Thyroid gland (tissue), 4 donors: ENCODE measurements around the gene RUNX2. TPM values are rescaled to one million over a fixed set of nuclear protein-coding genes. Genes with fewer than 3 reads are reported as not detected.

Experiments used
- DNase-seq, 2 donors: peaks; one replicate each; pipeline ENCODE4 v3.0.0-alpha.2; 2019
- H3K27ac ChIP-seq, 3 donors: fragments of 200-600 bp; sonication (generic); 1 replicate in 2 of 3; 2 replicates in 1 of 3; pipeline ENCODE4 v1.5.1; 2016 to 2019; ENCODE audit warnings: mild to moderate bottlenecking in 1 of 3, moderate library complexity in 1 of 3
- H3K27me3 ChIP-seq: fragments of 200-600 bp; sonication (generic); one replicate; pipeline ENCODE4 v1.5.1; 2019
- H3K36me3 ChIP-seq, 2 donors: fragments of 200-600 bp; sonication (generic); one replicate each; pipeline ENCODE4 v1.5.1; 2016 to 2019
- H3K4me1 ChIP-seq, 2 donors: fragments of 200-600 bp; sonication (generic); one replicate each; pipeline ENCODE4 v1.5.1; 2017 to 2019
- H3K4me3 ChIP-seq, 3 donors: fragments of 200-600 bp; sonication (generic); replicated peaks in 1 of 3; 1 replicate in 2 of 3; 2 replicates in 1 of 3; pipeline ENCODE4 v1.5.1; 2016; ENCODE audit warnings: mild to moderate bottlenecking in 1 of 3
- H3K9me3 ChIP-seq: fragments of 200-600 bp; sonication (generic); one replicate; pipeline ENCODE4 v1.5.1; 2017
- POLR2A ChIP-seq, 2 donors: fragments of 450-650 bp; IDR thresholded peaks; one replicate each; pipeline ENCODE4 v1.6.1; 2017; ENCODE audit warnings: antibody characterized with exemption in 2 of 2, mild to moderate bottlenecking in 2 of 2, moderate library complexity in 1 of 2
- WGBS, 2 donors: methylation state at CpG; one replicate each; pipeline ENCODE4 v1.1.5; 2017; 5-methylcytosine and 5-hydroxymethylcytosine counted together
- intact Hi-C: fragments of 100-400 bp; cut with DNase I; formaldehyde crosslinking; loops from one replicate; pipeline ENCODE4 v1.15.1; 2023
- total RNA-seq, 4 donors: library from RNA; depleted of rRNA; stranded (reverse); fragments of >200 nt; gene quantifications; one replicate each; pipeline ENCODE4 v1.2.3, GENCODE V29; 2016
- TF ChIP-seq, protein P1 (sequence below), 6 experiments: fragments of 200-600 bp in 3 of 6; fragments of 450-650 bp in 3 of 6; sonication (generic) in 3 of 6; IDR thresholded peaks; one replicate each; pipeline ENCODE4 v1.5.1; 2016 to 2019; ENCODE audit warnings: antibody characterized with exemption in 6 of 6, mild to moderate bottlenecking in 2 of 6, inconsistent platforms in 1 of 6, moderate library complexity in 1 of 6

Gene RUNX2
- total RNA-seq, 4 donors from 2014 or later: 1.6 to 4.2 (median 2.7) TPM

- Histone ChIP-seq H3K36me3 (no peaks in the 10 kb centered on the region), H3K4me1 (peaks cover 0 to 3% of the 10 kb centered on the region in 2 donors), H3K4me3 (no peak overlapping the region), H3K27me3 (no peaks in the 10 kb centered on the region), H3K9me3 (no peaks in the 10 kb centered on the region), H3K27ac (no peak overlapping the region)
- 86 to 87% methylated on average over 4 of the region's 4 CpGs for WGBS, 2 donors
- intact Hi-C loops: no loop called here
- TF ChIP-seq, protein P1, sequence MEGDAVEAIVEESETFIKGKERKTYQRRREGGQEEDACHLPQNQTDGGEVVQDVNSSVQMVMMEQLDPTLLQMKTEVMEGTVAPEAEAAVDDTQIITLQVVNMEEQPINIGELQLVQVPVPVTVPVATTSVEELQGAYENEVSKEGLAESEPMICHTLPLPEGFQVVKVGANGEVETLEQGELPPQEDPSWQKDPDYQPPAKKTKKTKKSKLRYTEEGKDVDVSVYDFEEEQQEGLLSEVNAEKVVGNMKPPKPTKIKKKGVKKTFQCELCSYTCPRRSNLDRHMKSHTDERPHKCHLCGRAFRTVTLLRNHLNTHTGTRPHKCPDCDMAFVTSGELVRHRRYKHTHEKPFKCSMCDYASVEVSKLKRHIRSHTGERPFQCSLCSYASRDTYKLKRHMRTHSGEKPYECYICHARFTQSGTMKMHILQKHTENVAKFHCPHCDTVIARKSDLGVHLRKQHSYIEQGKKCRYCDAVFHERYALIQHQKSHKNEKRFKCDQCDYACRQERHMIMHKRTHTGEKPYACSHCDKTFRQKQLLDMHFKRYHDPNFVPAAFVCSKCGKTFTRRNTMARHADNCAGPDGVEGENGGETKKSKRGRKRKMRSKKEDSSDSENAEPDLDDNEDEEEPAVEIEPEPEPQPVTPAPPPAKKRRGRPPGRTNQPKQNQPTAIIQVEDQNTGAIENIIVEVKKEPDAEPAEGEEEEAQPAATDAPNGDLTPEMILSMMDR (IDR thresholded peaks at IDR 0.05): no peak
- TF ChIP-seq POLR2A (IDR thresholded peaks at IDR 0.05): no peak
- DNase-seq: no peak
Measured at GRCh38 chr6:45454008-45454911, 126.1 kb downstream of the RUNX2 start.

DNA sequence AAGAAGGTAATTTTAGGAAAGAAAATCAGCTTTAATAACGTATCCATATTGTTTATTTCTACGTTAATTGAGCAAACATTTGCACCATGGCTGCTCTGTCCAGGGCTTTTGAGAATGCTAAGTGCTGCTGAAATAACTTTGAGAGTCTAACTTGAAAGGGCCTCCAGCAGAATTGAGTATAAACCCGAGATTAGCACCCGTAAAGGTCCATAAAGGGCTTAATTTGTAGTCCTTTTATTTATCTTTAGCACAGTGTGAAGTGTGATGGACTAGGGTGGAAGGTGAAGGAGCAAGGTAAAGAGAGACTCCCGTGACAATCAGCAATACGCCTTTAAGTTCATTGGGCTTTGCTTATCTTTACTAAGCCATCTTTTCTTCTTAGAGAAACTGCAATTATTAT is 127.3 kb downstream of the RUNX2 start:
- 53 to 60% methylated on average over 6 of the region's 6 CpGs for WGBS, 2 donors
- H3K27me3 ChIP-seq: no peaks in the 10 kb centered on the region
- H3K9me3 ChIP-seq: no peaks in the 10 kb centered on the region
- H3K4me3 ChIP-seq: no peak overlapping the region
- intact Hi-C loops: no loop called here
- H3K4me1 ChIP-seq: peaks cover 0 to 3% of the 10 kb centered on the region in 2 donors
- H3K36me3 ChIP-seq: no peaks in the 10 kb centered on the region
- DNase-seq: no peak
- no peak overlapping the region for H3K27ac ChIP-seq
- TF ChIP-seq, protein P1 (IDR thresholded peaks at IDR 0.05): no peak
- no peak for TF ChIP-seq POLR2A (IDR thresholded peaks at IDR 0.05)

GRCh38 chr6:45457141-45457540 is 129.0 kb downstream of the RUNX2 start:
- peaks cover 0 to 3% of the 10 kb centered on the region in 2 donors for H3K4me1 ChIP-seq

GRCh38 chr6:45458672-45459071 is 130.5 kb downstream of the RUNX2 start:
- no peaks in the 10 kb centered on the region for H3K36me3 ChIP-seq
- H3K4me3 ChIP-seq: no peak overlapping the region
- peaks cover 0 to 3% of the 10 kb centered on the region in 2 donors for H3K4me1 ChIP-seq
- no peak for DNase-seq
- intact Hi-C loops: no loop called here
- no peak overlapping the region for H3K27ac ChIP-seq
- no peak for TF ChIP-seq POLR2A (IDR thresholded peaks at IDR 0.05)
- TF ChIP-seq, protein P1 (IDR thresholded peaks at IDR 0.05): no peak
- WGBS, 2 donors: 88 to 94% methylated on average over 2 of the region's 2 CpGs
- no peaks in the 10 kb centered on the region for H3K27me3 ChIP-seq
- H3K9me3 ChIP-seq: no peaks in the 10 kb centered on the region

More at GRCh38 chr6:45457141-45457540, 129.0 kb downstream of the RUNX2 start:
- Histone ChIP-seq H3K27me3 (no peaks in the 10 kb centered on the region), H3K36me3 (no peaks in the 10 kb centered on the region), H3K9me3 (no peaks in the 10 kb centered on the region), H3K4me3 (no peak overlapping the region), H3K27ac (no peak overlapping the region)
- no peak for DNase-seq
- intact Hi-C loops: no loop called here
- TF ChIP-seq POLR2A (IDR thresholded peaks at IDR 0.05): no peak
- TF ChIP-seq, protein P1 (IDR thresholded peaks at IDR 0.05): no peak

GRCh38 chr6:45460166-45460565 is 132.0 kb downstream of the RUNX2 start:
- Histone ChIP-seq H3K36me3 (no peaks in the 10 kb centered on the region), H3K4me3 (no peak overlapping the region), H3K9me3 (no peaks in the 10 kb centered on the region), H3K27me3 (no peaks in the 10 kb centered on the region), H3K27ac (no peak overlapping the region), H3K4me1 (no peaks in the 10 kb centered on the region)
- intact Hi-C loops: no loop called here
- WGBS, 2 donors: 98 to 99% methylated on average over 2 of the region's 2 CpGs
- no peak for DNase-seq
- TF ChIP-seq POLR2A (IDR thresholded peaks at IDR 0.05): no peak
- TF ChIP-seq, protein P1 (IDR thresholded peaks at IDR 0.05): no peak
